GM12878 (cell line): ENCODE data around the gene ANO4. TPM values are rescaled to one million over a fixed set of nuclear protein-coding genes. Genes with fewer than 3 reads are reported as not detected.

Experiments used
- ATAC-seq: fragments of 200-7000 bp; cut with Tn5 transposase; 3 replicates; pipeline ENCODE4 v1.9.1; 2020; ENCODE audit warnings: mild to moderate bottlenecking, moderate library complexity
- BruUV-seq: library from RNA; stranded (reverse); fragments of 400-500 nt; replicated peaks from 2 replicates; lab custom pipeline; 2021; lab: Mats Ljungman, UMichigan
- CTCF ChIA-PET: fragments of 300-600 bp; sonication (Branson Sonifier 250); formaldehyde crosslinking; extraction: SDS; loops from one replicate; lab custom pipeline; 2021; ENCODE audit warnings: inconsistent platforms; lab: Yijun Ruan, JAX
- POLR2A ChIA-PET: fragments of 350-600 bp; formaldehyde crosslinking; extraction: SDS; loops from one replicate; lab custom pipeline; 2021; ENCODE audit warnings: inconsistent platforms; lab: Charles Lee
- RAD21 ChIA-PET: fragments of 300-600 bp; sonication (Branson Sonifier 250); formaldehyde crosslinking; loops from one replicate; lab custom pipeline; 2023; ENCODE audit warnings: antibody characterized with exemption; ENCODE audit not compliant: unreplicated experiment; lab: Charles Lee
- SMC1A ChIA-PET: fragments of 300-600 bp; sonication (Branson Sonifier 250); formaldehyde crosslinking; loops from one replicate; lab custom pipeline; 2023; ENCODE audit not compliant: unreplicated experiment, uncharacterized antibody; lab: Charles Lee
- DNase-seq: peaks from one replicate; pipeline ENCODE4 v3.0.0-alpha.2; 2011; ENCODE audit warnings: low read depth, low spot score
- FAIRE-seq: peaks from 3 replicates; lab custom pipeline; 2011; peaks lifted over from hg19 to GRCh38; lab: Jason Lieb, UNC
- H2AFZ ChIP-seq: 2 replicates; pipeline ENCODE4 v1.6.0; 2011; ENCODE audit warnings: low read depth, low read length, control low read depth; ENCODE audit not compliant: control insufficient read depth
- H3K27ac ChIP-seq: 2 replicates; pipeline ENCODE4 v1.5.1; 2011; ENCODE audit warnings: control low read depth; ENCODE audit not compliant: control insufficient read depth, insufficient read depth
- H3K27me3 ChIP-seq, 2 experiments: replicated peaks in 1 of 2; 2 replicates each; pipeline versions ENCODE4 v1.6.0 to v1.6.1; 2011; ENCODE audit warnings: low read length in 1 of 2; ENCODE audit not compliant: control insufficient read depth in 2 of 2, insufficient read depth in 2 of 2
- H3K36me3 ChIP-seq, 2 experiments: 2 replicates each; pipeline ENCODE4 v1.5.1; 2011; ENCODE audit warnings: low read length in 1 of 2; ENCODE audit not compliant: control insufficient read depth in 2 of 2, insufficient read depth in 2 of 2
- H3K4me1 ChIP-seq: 2 replicates; pipeline ENCODE4 v1.6.1; 2011; ENCODE audit warnings: mild to moderate bottlenecking, low read length, moderate library complexity, mixed read lengths; ENCODE audit not compliant: control insufficient read depth, insufficient read depth
- H3K4me2 ChIP-seq: 2 replicates; pipeline ENCODE4 v1.6.0; 2011; ENCODE audit warnings: control low read depth; ENCODE audit not compliant: control insufficient read depth, insufficient read depth
- H3K4me3 ChIP-seq: fragments of 200-600 bp; sonication (generic); 2 replicates; pipeline ENCODE4 v1.5.1; 2016
- H3K79me2 ChIP-seq: 2 replicates; pipeline ENCODE4 v1.6.0; 2011; ENCODE audit warnings: low read length; ENCODE audit not compliant: control insufficient read depth, insufficient read depth
- H3K9ac ChIP-seq: 2 replicates; pipeline ENCODE4 v1.8.0; 2011; ENCODE audit warnings: low read length, control low read depth, mixed read lengths; ENCODE audit not compliant: control insufficient read depth, insufficient read depth
- H3K9me3 ChIP-seq: replicated peaks from 3 replicates; pipeline ENCODE4 v1.5.1; 2011; ENCODE audit warnings: mild to moderate bottlenecking, low read length; ENCODE audit not compliant: control insufficient read depth, insufficient read depth
- H4K20me1 ChIP-seq: 2 replicates; pipeline ENCODE4 v1.6.0; 2011; ENCODE audit not compliant: control insufficient read depth, insufficient read depth
- CTCF ChIP-seq, 3 experiments: IDR thresholded peaks in 2 of 3; conservative IDR thresholded peaks in 1 of 3; 2 replicates each; pipeline ENCODE4 v1.5.1; 2011; ENCODE audit warnings: low read depth in 3 of 3, low read length in 3 of 3, mild to moderate bottlenecking in 3 of 3, control low read depth in 2 of 3, moderate library complexity in 2 of 3, inconsistent platforms in 1 of 3, mixed read lengths in 1 of 3; ENCODE audit not compliant: control insufficient read depth in 2 of 3, insufficient read depth in 1 of 3; ENCODE audit errors: extremely low read depth in 1 of 3
- E2F8 ChIP-seq: fragments of 450-650 bp; IDR thresholded peaks from 2 replicates; pipeline ENCODE4 v1.6.1; 2018; ENCODE audit warnings: mild to moderate bottlenecking, low read depth, moderate library complexity; ENCODE audit not compliant: partially characterized antibody
- FOXK2 ChIP-seq: fragments of 450-650 bp; IDR thresholded peaks from 2 replicates; pipeline ENCODE4 v1.6.1; 2017; ENCODE audit warnings: mild to moderate bottlenecking, moderate library complexity
- HCFC1 ChIP-seq: fragments of 150-350 bp; IDR thresholded peaks from 2 replicates; pipeline ENCODE4 v1.6.1; 2014; ENCODE audit warnings: low read length
- HDAC6 ChIP-seq: fragments of 200-600 bp; sonication (generic); IDR thresholded peaks from one replicate; pipeline ENCODE4 v1.8.0; 2017; ENCODE audit warnings: antibody characterized with exemption; ENCODE audit not compliant: unreplicated experiment
- HSF1 ChIP-seq: fragments of 150-350 bp; IDR thresholded peaks from 2 replicates; pipeline ENCODE4 v1.6.1; 2014; ENCODE audit warnings: mild to moderate bottlenecking, low read depth, low read length
- KDM1A ChIP-seq: fragments of 200-600 bp; sonication (generic); IDR thresholded peaks from 2 replicates; pipeline ENCODE4 v1.6.1; 2016; ENCODE audit warnings: borderline replicate concordance
- MTA2 ChIP-seq: fragments of 450-650 bp; IDR thresholded peaks from 2 replicates; pipeline ENCODE4 v1.6.1; 2016; ENCODE audit warnings: low read depth, mild to moderate bottlenecking, moderate library complexity
- POU2F2 ChIP-seq: IDR thresholded peaks from 3 replicates; pipeline ENCODE4 v1.6.1; 2011; ENCODE audit warnings: low read depth, mild to moderate bottlenecking, low read length, borderline replicate concordance
- STAT1 ChIP-seq: fragments of 450-650 bp; conservative IDR thresholded peaks from 2 replicates; pipeline ENCODE4 v1.6.1; 2014; ENCODE audit warnings: antibody characterized with exemption, mild to moderate bottlenecking
- WGBS: methylation state at CpG from one replicate; pipeline ENCODE4 v1.1.6; 2016; ENCODE audit warnings: low lambda C conversion rate; ENCODE audit not compliant: insufficient replicate concordance, insufficient coverage; ENCODE audit errors: missing lambda C conversion rate; 5-methylcytosine and 5-hydroxymethylcytosine counted together
- in situ Hi-C: fragments of 300-500 bp; cut with MboI; formaldehyde crosslinking; loops from 9 replicates; pipeline ENCODE4 v1.14.3; 2018; ENCODE audit warnings: mixed read lengths
- intact Hi-C: fragments of 100-400 bp; cut with micrococcal nuclease; formaldehyde crosslinking; loops from one replicate; pipeline ENCODE4 v1.14.2; 2022; ENCODE audit not compliant: unreplicated experiment
- polyA plus RNA-seq, 11 experiments: library from polyadenylated mRNA; depleted of rRNA in 4 of 11; unstranded in 6 of 11; stranded (reverse) in 5 of 11; fragments of >200 nt; fragmentation: Nextera tagmentation in 4 of 11; fragmentation: Illumina TruSeq in 1 of 11; extraction: Ambion mirVana in 4 of 11; extraction: Trizol in 1 of 11; gene quantifications; 1 replicate in 1 of 11; 2 replicates in 10 of 11; pipeline versions ENCODE4 v1.2.1 to v1.2.3, GENCODE V29; 2011 to 2016; ENCODE audit warnings: inconsistent platforms in 2 of 11, missing spikeins in 2 of 11, low read depth in 1 of 11
- total RNA-seq, 4 experiments: library from RNA; depleted of rRNA in 3 of 4; stranded (reverse); fragments of >200 nt in 3 of 4; fragmentation: Illumina TruSeq in 1 of 4; extraction: Trizol in 1 of 4; gene quantifications; 2 replicates each; pipeline versions ENCODE4 v1.2.1 to v1.2.3, GENCODE V29; 2013 to 2021

Gene ANO4
- total and polyA plus RNA-seq, 10 of the 15 experiments (the other 5 are each of a cell fraction or from before 2014, with no cell fraction given): not detected

- in situ Hi-C loops: no loop called here
- Histone ChIP-seq H2AFZ (no peak overlapping the region), H3K4me1 (no peaks in the 10 kb centered on the region)
- TF ChIP-seq CTCF (IDR thresholded peaks at IDR 0.05 in 2 of 3, conservative IDR thresholded peaks at IDR 0.05 in 1 of 3; ENCODE audit: control insufficient read depth in 2 of 3, extremely low read depth in 1 of 3, insufficient read depth in 1 of 3, low read depth in 3 of 3, low read length in 3 of 3) (peak in 2 of 3 experiments; percentile 33 to 36; a peak in 3 of 6 replicates), HSF1 (no peak)
- TF ChIP-seq, all 136 proteins: peak for 1
- POLR2A ChIA-PET: no interaction called here
- no peak for FAIRE-seq
- no peak for ATAC-seq
- H3K27me3 ChIP-seq: no peaks in the 10 kb centered on the region
- no peaks in the 10 kb centered on the region for H3K79me2 ChIP-seq
- SMC1A ChIA-PET: no interaction called here
- CTCF ChIA-PET: no interaction called here
- WGBS: 0% methylated on average over 2 of the region's 2 CpGs
- no peak overlapping the region for H3K27ac ChIP-seq
- no peak overlapping the region for H3K4me3 ChIP-seq
- DNase-seq: no peak
- H3K9me3 ChIP-seq: no peaks in the 10 kb centered on the region
- no TSS peak for BruUV-seq
- RAD21 ChIA-PET: no interaction called here
- no peak overlapping the region for H3K4me2 ChIP-seq
- no peak overlapping the region for H3K9ac ChIP-seq
- intact Hi-C loops: no loop called here
- H4K20me1 ChIP-seq: no peaks in the 10 kb centered on the region
- no peaks in the 10 kb centered on the region for H3K36me3 ChIP-seq
Measured at GRCh38 chr12:100877776-100878175, 83.2 kb downstream of the ANO4 start.

GRCh38 chr12:100895192-100895591 lies 100.6 kb downstream of the ANO4 start:
- ATAC-seq (no peak), DNase-seq (no peak), FAIRE-seq (no peak)
- H3K4me1 ChIP-seq: no peaks in the 10 kb centered on the region
- no peaks in the 10 kb centered on the region for H3K27me3 ChIP-seq
- ChIA-PET RAD21 (no interaction called here), CTCF (no interaction called here), SMC1A (no interaction called here), POLR2A (no interaction called here)
- no peak overlapping the region for H3K9ac ChIP-seq
- intact Hi-C loops: no loop called here
- 25% methylated on average over 2 of the region's 2 CpGs for WGBS
- no peak overlapping the region for H3K4me2 ChIP-seq
- no peak overlapping the region for H2AFZ ChIP-seq
- H4K20me1 ChIP-seq: no peaks in the 10 kb centered on the region
- no peaks in the 10 kb centered on the region for H3K9me3 ChIP-seq
- H3K79me2 ChIP-seq: no peaks in the 10 kb centered on the region
- no peaks in the 10 kb centered on the region for H3K36me3 ChIP-seq
- H3K4me3 ChIP-seq: no peak overlapping the region
- no TSS peak for BruUV-seq
- H3K27ac ChIP-seq: no peak overlapping the region
- in situ Hi-C loops: no loop called here
- TF ChIP-seq HCFC1 (no peak), E2F8 (no peak), STAT1 (no peak), FOXK2 (no peak), KDM1A (no peak), HDAC6 (no peak), MTA2 (no peak), POU2F2 (no peak)
- TF ChIP-seq, all 136 proteins: peak for 0
